ENCODE data around the gene CD55.

The CD55 gene

DNA sequence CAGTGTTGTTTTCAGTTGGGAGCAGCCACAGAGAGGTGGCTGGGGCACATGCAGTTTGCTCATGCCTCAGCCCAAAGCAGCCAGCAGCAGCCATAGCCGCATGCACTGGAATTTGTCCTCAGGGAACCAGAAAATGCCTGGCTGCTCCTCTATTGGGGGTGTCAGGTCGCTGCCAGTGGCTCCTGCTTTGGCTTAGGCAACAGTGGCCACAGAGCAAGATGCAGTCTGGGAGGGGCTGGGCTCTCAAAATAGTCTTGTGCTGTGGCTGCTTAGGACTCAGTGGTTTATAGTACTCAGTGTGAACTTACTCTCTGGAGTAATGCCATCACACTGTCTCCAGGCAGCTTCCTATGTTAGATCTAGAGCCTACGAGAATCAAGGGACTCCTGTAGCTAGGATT lies 25.0 kb downstream of the CD55 start:
- Histone ChIP-seq H3K4me2 (ENCODE audit: low read length) (no peak overlapping the region), H2BK120ac (ENCODE audit: insufficient read depth, low read length, poor library complexity) (no peak overlapping the region), H4K91ac (ENCODE audit: low read depth, low read length) (no peak overlapping the region), H3K27ac (ENCODE audit: low read depth, low read length) (no peak overlapping the region), H4K8ac (ENCODE audit: low read depth, low read length) (no peak overlapping the region), H2AFZ (ENCODE audit: insufficient read depth, low read length, poor library complexity) (no peak overlapping the region), H3K23ac (ENCODE audit: low read length) (no peak overlapping the region), H3K4me3 (ENCODE audit: low read depth, low read length) (no peak overlapping the region), H3K4me1 (ENCODE audit: control insufficient read depth in 1 of 2, insufficient read depth in 2 of 2, low read length in 2 of 2) (peaks cover 0 to 9% of the 10 kb centered on the region in 2 experiments), H2BK5ac (ENCODE audit: low read depth, low read length, poor library complexity) (no peak overlapping the region), H2AK5ac (ENCODE audit: low read length) (no peak overlapping the region), H3K36me3 (ENCODE audit: control insufficient read depth in 1 of 2, insufficient read depth in 2 of 2, low read length in 2 of 2) (peaks cover 0 to 4% of the 10 kb centered on the region in 2 experiments), H3K79me1 (ENCODE audit: low read length) (no peaks in the 10 kb centered on the region), H3K14ac (ENCODE audit: low read length) (no peak overlapping the region), H4K12ac (ENCODE audit: low read depth, low read length) (no peak overlapping the region), H3K79me2 (ENCODE audit: control insufficient read depth, insufficient read depth, low read length, poor library complexity) (no peaks in the 10 kb centered on the region), H3K18ac (ENCODE audit: low read length) (no peak overlapping the region), H3K4ac (ENCODE audit: low read depth, low read length) (no peak overlapping the region), H3K9ac (ENCODE audit: low read length) (no peak overlapping the region), H3K9me3 (ENCODE audit: insufficient read depth, low read depth, low read length) (no peaks in the 10 kb centered on the region), H3K27me3 (ENCODE audit: insufficient read depth, low read length) (no peaks in the 10 kb centered on the region), H2BK12ac (ENCODE audit: low read length) (no peak overlapping the region)
- WGBS (ENCODE audit: extremely low coverage, insufficient coverage, insufficient read length): no CpG with 5 or more reads among the region's 3 CpGs
- no peak for DNase-seq

DNA sequence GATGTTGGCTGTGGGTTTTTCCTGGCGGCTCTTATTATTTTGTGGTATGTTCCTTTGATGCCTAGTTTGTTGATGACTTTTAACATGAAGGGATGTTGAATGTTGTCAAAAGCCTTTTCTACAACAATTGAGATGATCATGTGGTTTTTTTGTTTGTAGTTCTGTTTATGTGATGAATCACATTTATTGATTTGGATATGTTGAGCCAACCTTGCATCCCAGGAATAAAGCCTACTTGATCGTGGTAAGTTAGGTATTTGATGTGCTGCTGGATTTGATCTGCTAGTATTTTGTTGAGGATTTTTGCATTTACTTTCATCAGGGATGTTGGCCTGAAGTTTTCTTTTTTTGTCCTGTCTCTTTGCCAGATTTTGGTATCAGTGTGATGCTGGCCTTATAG lies 28.5 kb downstream of the CD55 start:
- Histone ChIP-seq H3K18ac (ENCODE audit: low read length) (no peak overlapping the region), H2BK12ac (ENCODE audit: low read length) (no peak overlapping the region), H3K14ac (ENCODE audit: low read length) (no peak overlapping the region), H2BK120ac (ENCODE audit: insufficient read depth, low read length, poor library complexity) (no peak overlapping the region), H3K27me3 (ENCODE audit: insufficient read depth, low read length) (no peaks in the 10 kb centered on the region), H2AK5ac (ENCODE audit: low read length) (no peak overlapping the region), H3K23ac (ENCODE audit: low read length) (no peak overlapping the region), H3K4me2 (ENCODE audit: low read length) (no peak overlapping the region), H3K79me2 (ENCODE audit: control insufficient read depth, insufficient read depth, low read length, poor library complexity) (no peaks in the 10 kb centered on the region), H2AFZ (ENCODE audit: insufficient read depth, low read length, poor library complexity) (no peak overlapping the region), H3K4ac (ENCODE audit: low read depth, low read length) (no peak overlapping the region), H3K27ac (ENCODE audit: low read depth, low read length) (no peak overlapping the region), H4K8ac (ENCODE audit: low read depth, low read length) (no peak overlapping the region), H3K4me3 (ENCODE audit: low read depth, low read length) (no peak overlapping the region), H3K36me3 (ENCODE audit: control insufficient read depth in 1 of 2, insufficient read depth in 2 of 2, low read length in 2 of 2) (peaks cover 0 to 4% of the 10 kb centered on the region in 2 experiments), H3K9ac (ENCODE audit: low read length) (no peak overlapping the region), H3K9me3 (ENCODE audit: insufficient read depth, low read depth, low read length) (no peaks in the 10 kb centered on the region), H4K12ac (ENCODE audit: low read depth, low read length) (no peak overlapping the region), H3K79me1 (ENCODE audit: low read length) (no peaks in the 10 kb centered on the region), H3K4me1 (ENCODE audit: control insufficient read depth in 1 of 2, insufficient read depth in 2 of 2, low read length in 2 of 2) (peaks cover 0 to 9% of the 10 kb centered on the region in 2 experiments), H2BK5ac (ENCODE audit: low read depth, low read length, poor library complexity) (no peak overlapping the region), H4K91ac (ENCODE audit: low read depth, low read length) (no peak overlapping the region)
- WGBS (ENCODE audit: extremely low coverage, insufficient coverage, insufficient read length): no CpG with 5 or more reads among the region's 2 CpGs
- DNase-seq: no peak

DNA sequence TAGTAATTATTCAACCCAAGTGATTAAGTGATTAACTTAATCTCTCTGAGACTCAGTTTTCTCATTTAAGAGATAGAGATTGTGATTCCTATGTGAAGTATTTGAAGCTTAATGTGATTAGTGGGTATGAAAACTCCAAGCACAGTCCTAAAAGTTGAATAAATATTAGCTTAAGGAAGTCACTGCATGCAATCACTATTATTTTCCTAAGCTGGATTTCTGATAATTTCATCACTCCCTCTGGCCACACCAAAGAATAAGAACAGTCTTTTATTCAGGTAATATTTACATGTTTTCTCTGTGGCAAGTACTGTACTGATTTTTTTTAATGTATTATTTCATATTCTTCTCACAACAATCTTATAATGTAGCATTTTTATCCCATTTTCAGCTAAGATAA lies 31.1 kb downstream of the CD55 start:
- Histone ChIP-seq H3K4me2 (ENCODE audit: low read length) (no peak overlapping the region), H3K36me3 (ENCODE audit: control insufficient read depth in 1 of 2, insufficient read depth in 2 of 2, low read length in 2 of 2) (no peaks in the 10 kb centered on the region), H3K79me2 (ENCODE audit: control insufficient read depth, insufficient read depth, low read length, poor library complexity) (no peaks in the 10 kb centered on the region), H3K4me1 (ENCODE audit: control insufficient read depth in 1 of 2, insufficient read depth in 2 of 2, low read length in 2 of 2) (no peaks in the 10 kb centered on the region), H3K27me3 (ENCODE audit: insufficient read depth, low read length) (no peaks in the 10 kb centered on the region), H2BK120ac (ENCODE audit: insufficient read depth, low read length, poor library complexity) (no peak overlapping the region), H2AK5ac (ENCODE audit: low read length) (no peak overlapping the region), H3K18ac (ENCODE audit: low read length) (no peak overlapping the region), H4K91ac (ENCODE audit: low read depth, low read length) (no peak overlapping the region), H3K4ac (ENCODE audit: low read depth, low read length) (no peak overlapping the region), H2BK5ac (ENCODE audit: low read depth, low read length, poor library complexity) (no peak overlapping the region), H3K9ac (ENCODE audit: low read length) (no peak overlapping the region), H4K8ac (ENCODE audit: low read depth, low read length) (no peak overlapping the region), H4K12ac (ENCODE audit: low read depth, low read length) (no peak overlapping the region), H3K79me1 (ENCODE audit: low read length) (no peaks in the 10 kb centered on the region), H3K4me3 (ENCODE audit: low read depth, low read length) (no peak overlapping the region), H2BK12ac (ENCODE audit: low read length) (no peak overlapping the region), H3K14ac (ENCODE audit: low read length) (no peak overlapping the region), H3K9me3 (ENCODE audit: insufficient read depth, low read depth, low read length) (no peaks in the 10 kb centered on the region), H3K23ac (ENCODE audit: low read length) (no peak overlapping the region), H3K27ac (ENCODE audit: low read depth, low read length) (no peak overlapping the region), H2AFZ (ENCODE audit: insufficient read depth, low read length, poor library complexity) (no peak overlapping the region)
- no peak for DNase-seq

DNA sequence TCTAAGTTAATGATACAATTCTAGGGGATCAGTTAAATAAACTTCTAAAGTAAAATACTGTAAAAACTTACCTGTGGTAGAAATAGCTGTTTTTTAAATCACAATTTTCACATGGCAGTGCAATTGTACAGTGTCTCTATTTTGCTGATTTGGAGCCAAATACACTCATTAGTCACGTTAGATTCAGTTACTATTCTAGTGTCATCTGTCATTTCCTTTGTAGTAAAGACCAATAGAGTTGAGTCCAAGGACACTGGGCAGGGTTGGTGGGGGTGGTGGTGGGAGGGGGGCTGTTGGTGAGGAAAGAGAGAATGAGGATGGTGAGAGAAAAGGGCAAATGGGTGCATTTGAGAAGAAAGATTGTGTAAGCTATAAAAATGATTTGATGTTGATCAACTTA lies 33.6 kb downstream of the CD55 start:
- Histone ChIP-seq H3K36me3 (ENCODE audit: control insufficient read depth in 1 of 2, insufficient read depth in 2 of 2, low read length in 2 of 2) (no peaks in the 10 kb centered on the region), H4K12ac (ENCODE audit: low read depth, low read length) (no peak overlapping the region), H3K4me2 (ENCODE audit: low read length) (no peak overlapping the region), H3K9ac (ENCODE audit: low read length) (no peak overlapping the region), H3K18ac (ENCODE audit: low read length) (no peak overlapping the region), H3K23ac (ENCODE audit: low read length) (no peak overlapping the region), H4K8ac (ENCODE audit: low read depth, low read length) (no peak overlapping the region), H4K91ac (ENCODE audit: low read depth, low read length) (no peak overlapping the region), H2BK5ac (ENCODE audit: low read depth, low read length, poor library complexity) (no peak overlapping the region), H2BK12ac (ENCODE audit: low read length) (no peak overlapping the region), H3K4me1 (ENCODE audit: control insufficient read depth in 1 of 2, insufficient read depth in 2 of 2, low read length in 2 of 2) (no peaks in the 10 kb centered on the region), H3K9me3 (ENCODE audit: insufficient read depth, low read depth, low read length) (no peaks in the 10 kb centered on the region), H3K27ac (ENCODE audit: low read depth, low read length) (no peak overlapping the region), H2AK5ac (ENCODE audit: low read length) (no peak overlapping the region), H3K14ac (ENCODE audit: low read length) (no peak overlapping the region), H2AFZ (ENCODE audit: insufficient read depth, low read length, poor library complexity) (no peak overlapping the region), H3K4me3 (ENCODE audit: low read depth, low read length) (no peak overlapping the region), H2BK120ac (ENCODE audit: insufficient read depth, low read length, poor library complexity) (no peak overlapping the region), H3K79me1 (ENCODE audit: low read length) (no peaks in the 10 kb centered on the region), H3K79me2 (ENCODE audit: control insufficient read depth, insufficient read depth, low read length, poor library complexity) (no peaks in the 10 kb centered on the region), H3K27me3 (ENCODE audit: insufficient read depth, low read length) (no peaks in the 10 kb centered on the region), H3K4ac (ENCODE audit: low read depth, low read length) (no peak overlapping the region)
- WGBS (ENCODE audit: extremely low coverage, insufficient coverage, insufficient read length): no CpG with 5 or more reads among the region's 1 CpG
- DNase-seq: no peak
